NCI-H2196 (cell line): ENCODE measurements around the gene SEPTIN10.
"Not testable (repeated sequence)": the region's sequence is repeated elsewhere in the genome, so short reads cannot be mapped to it uniquely, and the experiment has no call there.

Source experiments
- DNase-seq: peaks from one replicate; lab custom pipeline; 2025; ENCODE audit not compliant: unreplicated experiment; lab: John Stamatoyannopoulos, UW

The SEPTIN10 gene

DNA sequence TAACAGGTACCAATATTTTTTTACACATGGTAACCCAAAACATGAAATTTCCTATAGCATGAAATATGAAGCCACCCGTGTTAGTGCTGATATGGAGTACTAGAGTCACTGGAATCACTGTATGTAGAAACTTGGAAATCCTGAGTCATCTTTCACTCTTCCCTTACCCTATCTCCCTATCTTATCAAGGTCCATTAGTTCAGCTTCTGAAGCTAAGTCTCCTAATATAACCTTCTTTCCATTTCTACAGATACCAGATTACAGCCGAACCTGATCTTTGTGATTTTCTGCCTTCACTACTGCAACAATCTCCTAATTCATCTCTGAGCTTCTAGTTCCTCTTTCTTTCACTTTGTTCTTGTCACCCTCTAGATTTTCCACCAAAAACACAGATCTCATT, 59.0 kb downstream of the SEPTIN10 start:
- DNase-seq = no peak

DNA sequence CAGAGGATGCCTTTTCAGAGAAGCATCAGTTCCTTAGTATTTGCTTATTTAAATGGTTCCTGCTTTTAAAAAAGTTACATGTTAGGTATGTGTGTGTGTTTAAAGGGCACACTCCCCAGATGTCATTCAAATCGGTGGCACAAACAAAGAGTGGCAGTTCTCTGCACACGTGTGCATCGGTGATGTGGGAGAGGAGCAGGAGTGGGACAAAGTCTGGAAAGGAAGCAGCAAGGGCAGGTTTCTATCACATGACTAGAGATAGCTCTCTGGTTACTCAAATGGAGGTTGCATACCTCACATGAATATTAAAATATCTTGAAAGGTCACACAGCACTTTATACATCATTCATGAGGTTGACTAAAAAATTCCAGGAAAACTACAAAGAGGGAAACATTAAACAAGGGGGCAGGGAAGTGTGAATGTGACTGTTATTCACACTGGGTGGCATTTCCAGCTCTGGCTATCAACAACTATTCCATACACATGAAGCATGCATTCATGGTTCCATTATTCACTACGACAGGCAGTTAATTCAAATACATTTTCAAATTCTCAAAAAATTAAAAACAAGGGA, 64.7 kb downstream of the SEPTIN10 start:
- no peak for DNase-seq

GRCh38 chr2:109547280-109547679, 66.5 kb downstream of the SEPTIN10 start:
- DNase-seq = no peak

GRCh38 chr2:109545828-109546713, 67.7 kb downstream of the SEPTIN10 start:
- DNase-seq = peak; percentile 60

DNA sequence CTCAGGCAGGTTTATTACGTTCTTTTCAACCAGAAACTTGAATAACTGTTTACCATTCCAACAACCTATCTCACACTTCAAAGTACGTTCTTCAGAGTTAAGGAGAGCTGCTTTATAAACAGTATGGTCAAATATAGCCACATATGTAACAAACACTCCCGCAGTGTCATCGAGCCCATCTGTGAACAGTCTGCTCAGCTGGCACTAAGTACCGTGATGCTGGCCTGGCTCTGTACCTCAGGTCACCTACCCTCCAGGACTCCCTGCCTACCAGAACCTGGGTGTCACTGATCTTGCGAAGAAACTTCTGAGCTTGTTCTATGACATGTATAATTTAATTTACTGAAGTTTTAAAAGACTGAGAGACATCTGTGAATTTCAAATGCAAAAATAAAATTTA, 71.4 kb downstream of the SEPTIN10 start:
- no peak for DNase-seq

GRCh38 chr2:109538546-109538945, 75.2 kb downstream of the SEPTIN10 start:
- DNase-seq = no peak

DNA sequence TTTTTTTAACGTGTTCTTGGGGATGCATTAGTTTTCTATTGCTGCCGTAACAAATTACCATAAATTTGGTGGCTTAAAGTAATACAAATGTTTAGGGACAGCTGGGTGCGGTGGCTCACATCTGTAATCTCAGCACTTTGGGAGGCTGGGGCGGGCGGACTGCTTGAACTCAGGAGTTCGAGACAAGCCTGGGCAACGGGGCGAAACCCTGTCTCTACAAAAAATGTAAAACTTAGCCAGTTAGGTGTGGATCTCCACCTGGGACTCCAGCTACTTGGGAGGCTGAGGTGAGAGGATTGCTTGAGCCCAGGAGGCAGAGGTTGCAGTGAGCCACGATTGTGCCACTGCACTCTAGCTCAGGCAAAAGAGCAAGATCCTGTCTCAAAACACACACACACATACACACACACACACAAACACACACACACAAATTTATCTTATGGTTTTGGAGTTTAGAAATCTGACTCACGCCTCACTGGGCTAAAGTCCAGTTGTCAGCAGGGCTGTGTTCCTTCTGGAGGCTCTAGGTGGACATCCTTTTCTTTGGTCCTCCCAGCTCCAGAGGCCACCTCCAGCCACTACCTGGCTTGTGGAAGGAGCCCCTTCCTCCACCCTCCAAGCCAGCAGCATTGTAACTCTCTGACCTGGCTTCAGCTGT, 76.1 kb downstream of the SEPTIN10 start:
- no peak for DNase-seq

DNA sequence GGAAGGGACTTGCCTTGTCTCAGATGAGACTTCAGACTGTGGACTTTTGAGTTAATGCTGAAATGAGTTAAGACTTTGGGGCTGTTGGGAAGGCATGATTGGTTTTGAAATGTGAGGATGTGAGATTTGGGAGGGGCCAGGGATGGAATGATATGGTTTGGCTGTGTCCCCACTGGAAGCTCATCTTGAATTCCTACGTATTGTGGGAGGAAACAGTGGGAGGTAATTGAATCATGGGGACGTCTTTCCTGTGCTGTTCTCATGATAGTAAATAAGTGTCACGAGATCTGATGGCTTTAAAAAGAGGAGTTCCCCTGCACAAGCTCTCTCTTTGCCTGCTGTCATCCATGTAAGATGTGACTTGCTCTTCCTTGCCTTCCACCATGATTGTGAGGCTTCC, 77.2 kb downstream of the SEPTIN10 start:
- not testable (repeated sequence) for DNase-seq

DNA sequence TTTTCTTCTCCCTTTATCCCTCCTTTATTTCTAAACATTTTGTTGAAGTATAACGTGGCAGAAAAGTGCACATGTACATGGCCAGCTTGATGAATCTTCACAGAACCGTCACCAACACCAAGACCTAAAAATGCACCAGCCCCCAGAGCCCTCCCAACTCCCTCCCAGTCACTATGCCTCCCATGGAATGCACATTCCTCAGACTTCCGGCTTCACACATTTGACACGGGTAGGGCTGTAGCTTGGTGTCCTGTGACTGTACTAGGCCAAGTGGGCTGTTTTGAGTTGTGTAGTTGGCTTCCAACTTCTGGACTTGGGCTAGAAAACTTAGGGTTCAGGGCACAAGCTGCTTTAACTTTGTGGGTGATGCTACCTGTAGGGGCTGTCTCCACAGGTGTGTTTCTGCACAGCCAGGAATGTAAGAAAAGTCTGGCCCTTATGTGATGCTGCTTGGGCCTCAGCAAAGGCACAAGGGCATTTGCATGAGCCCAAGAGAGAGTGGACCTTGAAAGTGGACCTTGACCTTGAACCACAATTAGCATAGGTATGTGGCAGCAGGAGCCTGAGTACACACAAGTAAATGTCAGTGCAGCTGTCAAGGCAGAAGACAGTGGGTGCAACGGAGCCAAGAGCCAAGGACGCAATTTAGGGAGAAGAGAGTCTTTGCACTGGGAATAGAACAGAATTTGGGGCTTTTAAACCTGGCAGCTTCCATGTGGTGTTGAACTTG, 78.4 kb downstream of the SEPTIN10 start:
- DNase-seq = no peak

- no peak for DNase-seq
Observed at GRCh38 chr2:109533823-109534222, 79.9 kb downstream of the SEPTIN10 start.

DNA sequence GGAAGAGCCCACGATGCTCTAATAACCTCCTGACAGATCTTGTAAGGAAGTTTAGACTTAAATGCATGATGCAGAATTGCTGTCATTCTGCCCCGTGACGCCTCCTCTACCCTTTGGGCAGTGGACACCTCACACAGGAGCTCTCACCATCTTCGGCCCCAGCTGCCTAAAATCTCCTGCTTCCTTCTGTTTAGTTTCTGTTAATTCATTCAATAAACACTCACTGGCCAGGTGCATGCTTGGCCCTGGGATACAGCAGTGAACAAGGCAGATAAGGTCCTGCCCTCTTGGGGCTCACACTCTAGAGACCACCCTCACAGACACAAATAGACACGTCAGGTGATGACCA, 81.1 kb downstream of the SEPTIN10 start:
- no peak for DNase-seq

DNA sequence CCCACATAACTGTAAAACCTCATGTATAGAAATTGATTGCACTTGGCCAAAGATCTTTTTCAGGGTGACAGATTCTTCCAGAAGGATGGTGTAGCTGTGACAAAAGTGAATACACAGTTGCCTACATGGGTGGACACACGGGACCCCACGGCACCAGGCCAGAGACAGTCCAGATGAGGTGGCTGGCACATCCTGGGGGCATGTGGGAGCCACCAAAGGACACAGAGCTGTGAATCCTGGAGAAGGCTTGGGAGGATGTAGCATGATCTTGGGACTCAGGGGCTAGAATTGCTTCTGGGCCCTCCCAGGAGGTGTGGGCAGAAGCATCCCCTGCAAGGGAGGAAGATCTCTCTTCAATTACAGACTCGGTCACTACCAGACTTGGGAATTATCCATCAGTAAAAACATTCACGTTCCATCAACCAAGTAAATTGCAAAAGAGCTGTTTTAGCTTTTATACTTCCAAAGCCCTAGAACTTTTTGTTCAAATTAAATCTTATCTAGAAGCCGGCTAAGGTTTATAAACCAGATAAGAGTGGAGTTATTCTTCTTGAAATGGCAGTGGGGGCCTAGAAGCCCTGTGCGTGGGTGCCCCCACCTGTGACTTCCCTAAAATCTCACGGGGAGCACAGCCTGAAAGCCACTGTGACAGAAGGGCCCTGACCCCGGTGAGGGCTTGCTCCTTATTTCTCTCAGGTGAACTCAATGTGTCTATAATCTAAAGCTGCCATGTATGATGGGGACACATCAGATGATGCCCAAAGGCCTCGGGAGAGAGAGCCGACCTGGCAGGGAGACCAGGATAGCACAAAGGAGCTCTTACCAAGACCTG, 81.7 kb downstream of the SEPTIN10 start:
- no peak for DNase-seq

DNA sequence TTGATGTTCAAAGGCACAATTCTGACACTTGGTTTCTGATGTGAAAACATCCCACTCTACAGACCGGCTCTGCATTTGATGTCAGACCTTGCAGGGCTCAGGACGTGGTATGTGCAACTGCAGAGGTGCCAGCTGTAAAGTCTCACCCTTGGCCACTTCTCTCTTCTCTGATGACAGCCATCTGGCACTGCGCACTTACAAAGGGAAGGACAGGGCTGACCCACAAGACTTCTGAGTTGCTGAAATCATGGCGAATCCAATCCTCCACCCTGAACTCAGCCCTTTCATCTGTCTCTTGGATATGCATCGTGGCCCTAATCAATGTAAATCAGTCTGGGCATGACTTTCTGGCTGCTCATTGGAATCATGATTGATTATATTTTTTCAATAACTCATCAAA, 82.5 kb downstream of the SEPTIN10 start:
- no peak for DNase-seq

DNA sequence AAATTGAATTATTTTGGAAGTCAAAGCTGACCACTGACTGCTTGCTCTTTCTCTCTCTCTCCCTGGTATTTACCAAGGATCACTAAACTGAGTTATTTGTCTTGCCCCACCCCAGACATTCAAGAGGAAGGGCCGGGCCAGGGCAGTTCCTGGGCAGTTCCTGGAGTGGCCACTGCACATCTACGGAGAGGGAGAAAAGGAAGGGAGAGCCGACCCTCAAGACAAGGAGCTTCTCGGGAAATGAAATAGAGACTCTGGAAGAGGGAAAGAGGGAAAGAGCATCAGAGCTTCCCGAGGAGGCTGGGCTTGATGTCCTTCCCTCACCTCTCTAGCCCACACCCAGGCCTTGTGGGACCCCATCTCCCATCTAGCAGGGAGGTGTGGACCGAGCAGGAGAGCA, 83.1 kb downstream of the SEPTIN10 start:
- no peak for DNase-seq

GRCh38 chr2:109529532-109530449, 84.0 kb downstream of the SEPTIN10 start:
- DNase-seq = no peak

GRCh38 chr2:109528811-109529501, 84.8 kb downstream of the SEPTIN10 start:
- DNase-seq = no peak

GRCh38 chr2:109527846-109528705, 85.7 kb downstream of the SEPTIN10 start:
- DNase-seq = no peak

DNA sequence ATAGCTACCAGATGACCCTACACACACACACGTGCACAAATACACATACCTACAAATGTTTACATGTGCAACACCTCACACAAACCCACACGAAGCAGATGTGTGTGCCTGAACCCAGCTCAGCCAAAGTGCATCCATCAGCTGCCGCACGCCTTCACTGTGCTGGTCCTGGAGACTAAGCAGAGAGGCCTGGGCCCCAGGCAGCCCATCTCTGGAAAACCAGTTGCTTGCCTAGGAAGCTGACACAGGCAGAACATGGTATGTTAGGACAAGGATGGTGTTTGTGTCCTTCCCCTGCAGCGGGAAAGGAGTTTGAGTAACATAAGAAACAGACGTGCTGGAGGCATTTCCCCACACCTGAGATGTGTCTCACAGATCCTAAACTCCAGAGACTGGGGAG, 86.7 kb downstream of the SEPTIN10 start:
- DNase-seq = no peak
